Neural crest cell (in vitro differentiated cells): ENCODE measurements around the gene RELB. TPM values are rescaled to one million over a fixed set of nuclear protein-coding genes. Genes with fewer than 3 reads are reported as not detected.

Source experiments
- DNase-seq: peaks from one replicate; pipeline ENCODE4 v3.0.0; 2021; ENCODE audit warnings: low read depth, mixed read lengths, low spot score
- H3K27ac Mint-ChIP-seq: one replicate; pipeline ENCODE4 v1.8.0; 2021; ENCODE audit warnings: mild to moderate bottlenecking, mixed read lengths; ENCODE audit not compliant: unreplicated experiment
- H3K27me3 Mint-ChIP-seq: 2 replicates; pipeline ENCODE4 v1.8.0; 2021; ENCODE audit warnings: low read depth, mild to moderate bottlenecking, mixed read lengths
- H3K36me3 Mint-ChIP-seq: 2 replicates; pipeline ENCODE4 v1.8.0; 2021; ENCODE audit warnings: low read depth, mild to moderate bottlenecking, mixed read lengths
- H3K4me1 Mint-ChIP-seq: 2 replicates; pipeline ENCODE4 v1.8.0; 2021; ENCODE audit warnings: mixed read lengths
- H3K4me3 Mint-ChIP-seq: one replicate; pipeline ENCODE4 v1.8.0; 2021; ENCODE audit warnings: mild to moderate bottlenecking, mixed read lengths
- H3K9me3 Mint-ChIP-seq: 2 replicates; pipeline ENCODE4 v1.8.0; 2021; ENCODE audit warnings: mixed read lengths
- CTCF ChIP-seq: fragments of 200-600 bp; sonication (generic); conservative IDR thresholded peaks from 2 replicates; pipeline ENCODE4 v1.5.0; 2021; ENCODE audit warnings: antibody characterized with exemption, mild to moderate bottlenecking
- total RNA-seq: library from RNA; stranded (reverse); gene quantifications from 2 replicates; pipeline ENCODE4 v1.2.1, GENCODE V29; 2021

The RELB gene
- total RNA-seq, 1 donor from 2014 or later: 3.1 TPM

GRCh38 chr19:45070214-45070613 lies 69.0 kb downstream of the RELB start:
- no peak for DNase-seq

GRCh38 chr19:45070861-45071544 lies 69.7 kb downstream of the RELB start:
- H3K27ac Mint-ChIP-seq: peak overlapping the region; percentile 27
- peaks cover 4% of the 10 kb centered on the region for H3K4me1 Mint-ChIP-seq

More at GRCh38 chr19:45070214-45070613, 69.0 kb downstream of the RELB start:
- Mint-ChIP-seq H3K9me3 (no peaks in the 10 kb centered on the region), H3K27me3 (peaks cover 9% of the 10 kb centered on the region), H3K4me3 (no peak overlapping the region), H3K27ac (no peak overlapping the region), H3K4me1 (peaks cover 4% of the 10 kb centered on the region), H3K36me3 (no peaks in the 10 kb centered on the region)
- TF ChIP-seq CTCF: no peak

GRCh38 chr19:45071545-45071938 lies 70.3 kb downstream of the RELB start:
- H3K36me3 Mint-ChIP-seq: no peaks in the 10 kb centered on the region
- no peak overlapping the region for H3K4me3 Mint-ChIP-seq
- H3K4me1 Mint-ChIP-seq: peaks cover 7% of the 10 kb centered on the region
- no peaks in the 10 kb centered on the region for H3K9me3 Mint-ChIP-seq
- no peak for TF ChIP-seq CTCF
- peaks cover 21% of the 10 kb centered on the region for H3K27me3 Mint-ChIP-seq
- DNase-seq: no peak
- no peak overlapping the region for H3K27ac Mint-ChIP-seq

More at GRCh38 chr19:45070861-45071544, 69.7 kb downstream of the RELB start:
- Mint-ChIP-seq H3K36me3 (no peaks in the 10 kb centered on the region), H3K27me3 (peaks cover 16% of the 10 kb centered on the region), H3K4me3 (no peak overlapping the region), H3K9me3 (no peaks in the 10 kb centered on the region)
- DNase-seq: no peak
- no peak for TF ChIP-seq CTCF

- Mint-ChIP-seq H3K4me3 (no peak overlapping the region), H3K4me1 (peaks cover 12% of the 10 kb centered on the region), H3K9me3 (no peaks in the 10 kb centered on the region)
These were observed 70.9 kb downstream of the RELB start for GRCh38 chr19:45071969-45072790.

More at GRCh38 chr19:45071969-45072790, 70.9 kb downstream of the RELB start:
- TF ChIP-seq CTCF: no peak
- no peak for DNase-seq
- no peak overlapping the region for H3K27ac Mint-ChIP-seq
- no peaks in the 10 kb centered on the region for H3K36me3 Mint-ChIP-seq
- H3K27me3 Mint-ChIP-seq: peaks cover 28% of the 10 kb centered on the region
